ENCODE data around the gene MCL1. TPM values are rescaled to one million over a fixed set of nuclear protein-coding genes. Genes with fewer than 3 reads are reported as not detected.
A peak's percentile ranks its signal among the peaks of the same experiment; 100 is the strongest.

Gene MCL1
- total and polyA plus RNA-seq, 2 of the 13 experiments (the other 11 are each of a cell fraction or from before 2014, with no cell fraction given) = 69.5 to 125 TPM

DNA sequence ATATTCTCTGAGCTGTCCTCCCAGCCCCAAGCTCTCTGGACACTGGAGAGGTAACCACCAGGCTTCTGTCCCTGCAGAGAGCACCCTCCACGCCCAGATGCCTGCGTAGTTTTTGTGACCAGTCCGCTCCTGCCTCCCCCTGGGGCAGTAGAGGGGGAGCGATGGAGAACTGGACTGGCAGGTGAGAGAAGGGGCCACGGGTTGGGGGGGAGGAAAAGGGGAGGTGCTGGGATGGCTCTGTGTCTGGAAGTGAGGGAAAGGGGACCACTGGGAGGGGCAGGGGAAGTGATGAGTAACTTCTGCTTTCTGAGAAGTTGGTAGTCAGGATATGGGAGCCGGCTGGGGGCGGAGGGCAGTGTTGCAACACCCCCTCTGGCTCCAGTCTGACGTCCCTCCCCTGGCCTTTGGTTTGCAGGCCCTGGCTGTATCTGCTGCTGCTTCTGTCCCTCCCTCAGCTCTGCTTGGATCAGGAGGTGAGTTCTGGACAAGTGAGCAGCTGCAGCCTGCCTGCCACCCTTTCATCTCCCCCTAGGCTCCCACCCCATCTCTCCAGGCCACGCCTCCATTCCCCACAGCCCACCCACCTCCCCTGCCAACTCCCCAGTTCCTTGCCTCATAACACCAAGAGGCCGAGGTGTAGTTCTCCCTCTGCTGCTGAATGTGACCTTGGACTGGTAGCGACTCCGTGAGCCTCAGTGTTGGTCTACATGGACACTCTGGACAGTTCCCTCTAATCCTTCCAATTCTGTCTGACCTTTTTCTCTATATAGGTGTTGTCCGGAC, 27.1 kb downstream of the MCL1 start:
- ChIA-PET CTCF (ENCODE audit: low intra/inter-chr PET ratio, low total read pairs) (interaction anchor here (1.0 kb wide), 1 partner anchor 88 kb away, joined by 3 read pairs; no protein-coding TSS in a partner anchor), POLR2A (interaction anchor here (1.0 to 6.9 kb wide), 7 partner anchors 10 to 189 kb away, joined by 3 to 88 read pairs (median 7); partner anchors contain the start of genes ENSA, FALEC, MCL1 and RPRD2)
- Histone ChIP-seq H4K20me1 (ENCODE audit: insufficient read depth, low read length) (no peaks in the 10 kb centered on the region), H3K36me3 (replicated peaks in 1 of 2; ENCODE audit: control insufficient read depth in 1 of 2, insufficient read depth in 2 of 2, low read length in 2 of 2) (peaks cover 0 to 4% of the 10 kb centered on the region in 2 experiments; a peak in 1 of 5 replicates), H3K27ac (ENCODE audit: extremely low read length, insufficient read depth, low read length) (peak overlapping the region; percentile 76), H3K79me2 (ENCODE audit: insufficient read depth, low read length) (no peaks in the 10 kb centered on the region), H3K4me1 (ENCODE audit: insufficient read depth, low read length) (peaks cover 58% of the 10 kb centered on the region), H3K9me3 (ENCODE audit: low read length) (no peaks in the 10 kb centered on the region), H3K4me2 (ENCODE audit: low read depth, low read length) (peak overlapping the region; percentile 81), H2AFZ (ENCODE audit: low read length) (no peak overlapping the region), H3K4me3 (replicated peaks in 1 of 3; ENCODE audit: insufficient read depth in 1 of 3, low read depth in 2 of 3, low read length in 3 of 3) (peak overlapping the region; percentile 10 to 66 (median 18); a peak in 4 of 6 replicates), H3K27me3 (ENCODE audit: control insufficient read depth in 1 of 2, insufficient read depth in 2 of 2, low read length in 2 of 2) (no peaks in the 10 kb centered on the region; a peak in 1 of 5 replicates), H3K9ac (ENCODE audit: insufficient read depth, low read depth, low read length) (peak overlapping the region; percentile 53; the same call in 1 of the 2 replicates)
- intact Hi-C loops (cut with micrococcal nuclease; ENCODE audit: unreplicated experiment) (loop anchor here (1.0 to 10.0 kb wide), 2 partner anchors 20 to 298 kb away; partner anchors contain the start of gene CA14), in situ Hi-C loops (cut with HindIII; ENCODE audit: extremely low pct_ligation_motif_present, low pct_unique_long_range_greater_than_20kb) (loop anchor here (5.0 kb wide), 1 partner anchor 85 kb away; no protein-coding TSS in a partner anchor)
- WGBS (ENCODE audit: low lambda C conversion rate) = 13% methylated on average over 10 of the region's 13 CpGs
- BruUV-seq (replicated peaks) = no TSS peak
- DNase-seq (ENCODE audit: low spot score) (peak; percentile 91), ATAC-seq (peak; percentile 74), FAIRE-seq (peak; percentile 93)
- TF ChIP-seq ZBTB25 (CRISPR knock-in tag; IDR thresholded peaks at IDR 0.05) = no peak
- TF ChIP-seq, protein P1, sequence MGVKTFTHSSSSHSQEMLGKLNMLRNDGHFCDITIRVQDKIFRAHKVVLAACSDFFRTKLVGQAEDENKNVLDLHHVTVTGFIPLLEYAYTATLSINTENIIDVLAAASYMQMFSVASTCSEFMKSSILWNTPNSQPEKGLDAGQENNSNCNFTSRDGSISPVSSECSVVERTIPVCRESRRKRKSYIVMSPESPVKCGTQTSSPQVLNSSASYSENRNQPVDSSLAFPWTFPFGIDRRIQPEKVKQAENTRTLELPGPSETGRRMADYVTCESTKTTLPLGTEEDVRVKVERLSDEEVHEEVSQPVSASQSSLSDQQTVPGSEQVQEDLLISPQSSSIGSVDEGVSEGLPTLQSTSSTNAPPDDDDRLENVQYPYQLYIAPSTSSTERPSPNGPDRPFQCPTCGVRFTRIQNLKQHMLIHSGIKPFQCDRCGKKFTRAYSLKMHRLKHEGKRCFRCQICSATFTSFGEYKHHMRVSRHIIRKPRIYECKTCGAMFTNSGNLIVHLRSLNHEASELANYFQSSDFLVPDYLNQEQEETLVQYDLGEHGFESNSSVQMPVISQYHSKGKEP (CRISPR knock-in tag; IDR thresholded peaks at IDR 0.05) = no peak
- no peak for TF ChIP-seq ZNF672 (CRISPR knock-in tag; IDR thresholded peaks at IDR 0.05)
- no peak for TF ChIP-seq RFXANK (CRISPR knock-in tag; IDR thresholded peaks at IDR 0.05)
- peak; percentile 73; the same call in 1 of the 2 replicates for TF ChIP-seq RFXAP (CRISPR knock-in tag; IDR thresholded peaks at IDR 0.05; ENCODE audit: borderline replicate concordance)
- TF ChIP-seq ZNF713 (CRISPR knock-in tag; IDR thresholded peaks at IDR 0.05) = no peak
- no peak for TF ChIP-seq NR2F6 (IDR thresholded peaks at IDR 0.05)
- TF ChIP-seq NR2F6 (CRISPR knock-in tag; IDR thresholded peaks at IDR 0.05) = peak; percentile 55
- peak; percentile 95 for TF ChIP-seq CEBPG (CRISPR knock-in tag; IDR thresholded peaks at IDR 0.05)
- TF ChIP-seq NR0B2 (CRISPR knock-in tag; IDR thresholded peaks at IDR 0.05) = no peak
- peak; percentile 55; the same call in 1 of the 2 replicates for TF ChIP-seq ERF (CRISPR knock-in tag; IDR thresholded peaks at IDR 0.05)
- peak; percentile 70 for TF ChIP-seq HNRNPK (IDR thresholded peaks at IDR 0.05; ENCODE audit: low read depth, low read length, poor library complexity, severe bottlenecking)
- TF ChIP-seq ZNF839 (CRISPR knock-in tag; IDR thresholded peaks at IDR 0.05; ENCODE audit: borderline replicate concordance) = peak; percentile 45; the same call in 1 of the 2 replicates
- TF ChIP-seq, protein P2, sequence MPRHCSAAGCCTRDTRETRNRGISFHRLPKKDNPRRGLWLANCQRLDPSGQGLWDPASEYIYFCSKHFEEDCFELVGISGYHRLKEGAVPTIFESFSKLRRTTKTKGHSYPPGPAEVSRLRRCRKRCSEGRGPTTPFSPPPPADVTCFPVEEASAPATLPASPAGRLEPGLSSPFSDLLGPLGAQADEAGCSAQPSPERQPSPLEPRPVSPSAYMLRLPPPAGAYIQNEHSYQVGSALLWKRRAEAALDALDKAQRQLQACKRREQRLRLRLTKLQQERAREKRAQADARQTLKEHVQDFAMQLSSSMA (CRISPR knock-in tag; IDR thresholded peaks at IDR 0.05) = 0 out of 2 replicates have a peak, but pooled peaks have one; percentile 59
- peak; percentile 51 for TF ChIP-seq RBM22 (optimal IDR thresholded peaks at IDR 0.05; ENCODE audit: low read length)
- TF ChIP-seq GABPB1 (CRISPR knock-in tag; IDR thresholded peaks at IDR 0.05) = peak; percentile 56
- TF ChIP-seq HMG20A (CRISPR knock-in tag; IDR thresholded peaks at IDR 0.05; ENCODE audit: borderline replicate concordance) = no peak
- peak in 1 of 2 experiments; percentile 80; a peak in 2 of 4 replicates for TF ChIP-seq KLF16 (CRISPR knock-in tag; IDR thresholded peaks at IDR 0.05)
- peak; percentile 68 for TF ChIP-seq ZSCAN29 (CRISPR knock-in tag; conservative IDR thresholded peaks at IDR 0.05)
- TF ChIP-seq GPN1 (CRISPR knock-in tag; IDR thresholded peaks at IDR 0.05; ENCODE audit: borderline replicate concordance) = no peak
- TF ChIP-seq CHD4 (IDR thresholded peaks at IDR 0.05; ENCODE audit: borderline replicate concordance, low read length) = no peak
